GM12878 (cell line): ENCODE results near the gene DDIT4. TPM values are rescaled to one million over a fixed set of nuclear protein-coding genes. Genes with fewer than 3 reads are reported as not detected.

ENCODE experiments used
- ATAC-seq: fragments of 200-7000 bp; cut with Tn5 transposase; 3 replicates; pipeline ENCODE4 v1.9.1; 2020; ENCODE audit warnings: mild to moderate bottlenecking, moderate library complexity
- BruUV-seq: library from RNA; stranded (reverse); fragments of 400-500 nt; replicated peaks from 2 replicates; lab custom pipeline; 2021; lab: Mats Ljungman, UMichigan
- CTCF ChIA-PET: fragments of 300-600 bp; sonication (Branson Sonifier 250); formaldehyde crosslinking; extraction: SDS; loops from one replicate; lab custom pipeline; 2021; ENCODE audit warnings: inconsistent platforms; lab: Yijun Ruan, JAX
- POLR2A ChIA-PET: fragments of 350-600 bp; formaldehyde crosslinking; extraction: SDS; loops from one replicate; lab custom pipeline; 2021; ENCODE audit warnings: inconsistent platforms; lab: Charles Lee
- RAD21 ChIA-PET: fragments of 300-600 bp; sonication (Branson Sonifier 250); formaldehyde crosslinking; loops from one replicate; lab custom pipeline; 2023; ENCODE audit warnings: antibody characterized with exemption; ENCODE audit not compliant: unreplicated experiment; lab: Charles Lee
- SMC1A ChIA-PET: fragments of 300-600 bp; sonication (Branson Sonifier 250); formaldehyde crosslinking; loops from one replicate; lab custom pipeline; 2023; ENCODE audit not compliant: unreplicated experiment, uncharacterized antibody; lab: Charles Lee
- DNase-seq: peaks from one replicate; pipeline ENCODE4 v3.0.0-alpha.2; 2011; ENCODE audit warnings: low read depth, low spot score
- FAIRE-seq: peaks from 3 replicates; lab custom pipeline; 2011; peaks lifted over from hg19 to GRCh38; lab: Jason Lieb, UNC
- H2AFZ ChIP-seq: 2 replicates; pipeline ENCODE4 v1.6.0; 2011; ENCODE audit warnings: low read depth, low read length, control low read depth; ENCODE audit not compliant: control insufficient read depth
- H3K27ac ChIP-seq: 2 replicates; pipeline ENCODE4 v1.5.1; 2011; ENCODE audit warnings: control low read depth; ENCODE audit not compliant: control insufficient read depth, insufficient read depth
- H3K27me3 ChIP-seq, 2 experiments: replicated peaks in 1 of 2; 2 replicates each; pipeline versions ENCODE4 v1.6.0 to v1.6.1; 2011; ENCODE audit warnings: low read length in 1 of 2; ENCODE audit not compliant: control insufficient read depth in 2 of 2, insufficient read depth in 2 of 2
- H3K36me3 ChIP-seq, 2 experiments: 2 replicates each; pipeline ENCODE4 v1.5.1; 2011; ENCODE audit warnings: low read length in 1 of 2; ENCODE audit not compliant: control insufficient read depth in 2 of 2, insufficient read depth in 2 of 2
- H3K4me1 ChIP-seq: 2 replicates; pipeline ENCODE4 v1.6.1; 2011; ENCODE audit warnings: mild to moderate bottlenecking, low read length, moderate library complexity, mixed read lengths; ENCODE audit not compliant: control insufficient read depth, insufficient read depth
- H3K4me2 ChIP-seq: 2 replicates; pipeline ENCODE4 v1.6.0; 2011; ENCODE audit warnings: control low read depth; ENCODE audit not compliant: control insufficient read depth, insufficient read depth
- H3K4me3 ChIP-seq: fragments of 200-600 bp; sonication (generic); 2 replicates; pipeline ENCODE4 v1.5.1; 2016
- H3K79me2 ChIP-seq: 2 replicates; pipeline ENCODE4 v1.6.0; 2011; ENCODE audit warnings: low read length; ENCODE audit not compliant: control insufficient read depth, insufficient read depth
- H3K9ac ChIP-seq: 2 replicates; pipeline ENCODE4 v1.8.0; 2011; ENCODE audit warnings: low read length, control low read depth, mixed read lengths; ENCODE audit not compliant: control insufficient read depth, insufficient read depth
- H3K9me3 ChIP-seq: replicated peaks from 3 replicates; pipeline ENCODE4 v1.5.1; 2011; ENCODE audit warnings: mild to moderate bottlenecking, low read length; ENCODE audit not compliant: control insufficient read depth, insufficient read depth
- H4K20me1 ChIP-seq: 2 replicates; pipeline ENCODE4 v1.6.0; 2011; ENCODE audit not compliant: control insufficient read depth, insufficient read depth
- HDAC6 ChIP-seq: fragments of 200-600 bp; sonication (generic); IDR thresholded peaks from one replicate; pipeline ENCODE4 v1.8.0; 2017; ENCODE audit warnings: antibody characterized with exemption; ENCODE audit not compliant: unreplicated experiment
- HSF1 ChIP-seq: fragments of 150-350 bp; IDR thresholded peaks from 2 replicates; pipeline ENCODE4 v1.6.1; 2014; ENCODE audit warnings: mild to moderate bottlenecking, low read depth, low read length
- JUNB ChIP-seq: IDR thresholded peaks from 2 replicates; pipeline ENCODE4 v1.6.1; 2016; ENCODE audit warnings: antibody characterized with exemption, mild to moderate bottlenecking
- RCOR1 ChIP-seq: conservative IDR thresholded peaks from 2 replicates; pipeline ENCODE4 v1.6.1; 2012; ENCODE audit warnings: low read depth, low read length, improper control_type of control experiment
- RELA ChIP-seq: fragments of 450-650 bp; IDR thresholded peaks from 2 replicates; pipeline ENCODE4 v1.8.0; 2014; ENCODE audit warnings: borderline replicate concordance; ENCODE audit not compliant: partially characterized antibody
- ZNF274 ChIP-seq: IDR thresholded peaks from one replicate; pipeline ENCODE4 v1.8.0; 2011; ENCODE audit not compliant: insufficient read length, insufficient read depth
- WGBS: methylation state at CpG from one replicate; pipeline ENCODE4 v1.1.6; 2016; ENCODE audit warnings: low lambda C conversion rate; ENCODE audit not compliant: insufficient replicate concordance, insufficient coverage; ENCODE audit errors: missing lambda C conversion rate; 5-methylcytosine and 5-hydroxymethylcytosine counted together
- in situ Hi-C: fragments of 300-500 bp; cut with MboI; formaldehyde crosslinking; loops from 9 replicates; pipeline ENCODE4 v1.14.3; 2018; ENCODE audit warnings: mixed read lengths
- intact Hi-C: fragments of 100-400 bp; cut with micrococcal nuclease; formaldehyde crosslinking; loops from one replicate; pipeline ENCODE4 v1.14.2; 2022; ENCODE audit not compliant: unreplicated experiment
- polyA plus RNA-seq, 11 experiments: library from polyadenylated mRNA; depleted of rRNA in 4 of 11; unstranded in 6 of 11; stranded (reverse) in 5 of 11; fragments of >200 nt; fragmentation: Nextera tagmentation in 4 of 11; fragmentation: Illumina TruSeq in 1 of 11; extraction: Ambion mirVana in 4 of 11; extraction: Trizol in 1 of 11; gene quantifications; 1 replicate in 1 of 11; 2 replicates in 10 of 11; pipeline versions ENCODE4 v1.2.1 to v1.2.3, GENCODE V29; 2011 to 2016; ENCODE audit warnings: inconsistent platforms in 2 of 11, missing spikeins in 2 of 11, low read depth in 1 of 11
- total RNA-seq, 4 experiments: library from RNA; depleted of rRNA in 3 of 4; stranded (reverse); fragments of >200 nt in 3 of 4; fragmentation: Illumina TruSeq in 1 of 4; extraction: Trizol in 1 of 4; gene quantifications; 2 replicates each; pipeline versions ENCODE4 v1.2.1 to v1.2.3, GENCODE V29; 2013 to 2021

Gene DDIT4
- total and polyA plus RNA-seq, 10 of the 15 experiments (the other 5 are each of a cell fraction or from before 2014, with no cell fraction given) = 2.1 to 277 (median 183) TPM

GRCh38 chr10:72309290-72310240 is 35.8 kb downstream of the DDIT4 start:
- Histone ChIP-seq H3K9ac (no peak overlapping the region), H2AFZ (no peak overlapping the region), H3K4me3 (no peak overlapping the region), H4K20me1 (no peaks in the 10 kb centered on the region)
- intact Hi-C loops = no loop called here
- WGBS = 81% methylated on average over 21 of the region's 21 CpGs
- ATAC-seq = no peak
- in situ Hi-C loops = no loop called here
- CTCF ChIA-PET = interaction anchor here (0.6 kb wide), 1 partner anchor 46 kb away, joined by 3 read pairs; no protein-coding TSS in a partner anchor
- SMC1A ChIA-PET = interaction anchor here (0.6 to 2.8 kb wide), 2 partner anchors 9 to 36 kb away, joined by 4 to 11 read pairs; partner anchors contain the start of gene DDIT4
- POLR2A ChIA-PET = interaction anchor here (0.8 to 4.6 kb wide), 2 partner anchors 10 to 18 kb away, joined by 3 to 51 read pairs; no protein-coding TSS in a partner anchor
- no peak for TF ChIP-seq RCOR1
- TF ChIP-seq ZNF274 = no peak
- no peak for TF ChIP-seq RELA
- TF ChIP-seq HSF1 = no peak
- TF ChIP-seq HDAC6 = no peak
- no peak for TF ChIP-seq JUNB
- TF ChIP-seq, all 136 proteins: peak for 0
- no peak overlapping the region for H3K27ac ChIP-seq
- no TSS peak for BruUV-seq
- H3K27me3 ChIP-seq = no peaks in the 10 kb centered on the region
- no peaks in the 10 kb centered on the region for H3K9me3 ChIP-seq
- RAD21 ChIA-PET = interaction anchor here (1.0 kb wide), 1 partner anchor 261 kb away, joined by 3 read pairs; no protein-coding TSS in a partner anchor
- no peaks in the 10 kb centered on the region for H3K79me2 ChIP-seq
- no peaks in the 10 kb centered on the region for H3K36me3 ChIP-seq
- no peak overlapping the region for H3K4me2 ChIP-seq
- FAIRE-seq = no peak
- H3K4me1 ChIP-seq = peaks cover 14% of the 10 kb centered on the region
- no peak for DNase-seq
